Measurements from ENCODE around the gene GPD1L. TPM values are rescaled to one million over a fixed set of nuclear protein-coding genes. Genes with fewer than 3 reads are reported as not detected.
A peak's percentile ranks its signal among the peaks of the same experiment; 100 is the strongest.

GPD1L gene
- total and polyA plus RNA-seq, 2 of the 13 experiments (the other 11 are each of a cell fraction or from before 2014, with no cell fraction given), result 4.9 to 13.7 TPM

- intact Hi-C loops (cut with micrococcal nuclease; ENCODE audit: unreplicated experiment), result loop anchor here (1.0 to 10.0 kb wide), 6 partner anchors 39 to 487 kb away; no protein-coding TSS in a partner anchor
- Histone ChIP-seq H3K4me1 (ENCODE audit: insufficient read depth, low read length) (peaks cover 27% of the 10 kb centered on the region), H3K27me3 (ENCODE audit: control insufficient read depth in 1 of 2, insufficient read depth in 2 of 2, low read length in 2 of 2) (peaks cover 0 to 4% of the 10 kb centered on the region in 2 experiments; a peak in 2 of 5 replicates), H4K20me1 (ENCODE audit: insufficient read depth, low read length) (no peaks in the 10 kb centered on the region), H3K79me2 (ENCODE audit: insufficient read depth, low read length) (no peaks in the 10 kb centered on the region), H2AFZ (ENCODE audit: low read length) (peak overlapping the region; percentile 99), H3K27ac (ENCODE audit: extremely low read length, insufficient read depth, low read length) (no peak overlapping the region), H3K4me3 (replicated peaks in 1 of 3; ENCODE audit: insufficient read depth in 1 of 3, low read depth in 2 of 3, low read length in 3 of 3) (peak overlapping the region in 2 of 3 experiments; percentile 49 to 65; a peak in 5 of 6 replicates), H3K9ac (ENCODE audit: insufficient read depth, low read depth, low read length) (peak overlapping the region; percentile 38), H3K9me3 (ENCODE audit: low read length) (no peaks in the 10 kb centered on the region), H3K36me3 (replicated peaks in 1 of 2; ENCODE audit: control insufficient read depth in 1 of 2, insufficient read depth in 2 of 2, low read length in 2 of 2) (no peaks in the 10 kb centered on the region), H3K4me2 (ENCODE audit: low read depth, low read length) (peak overlapping the region; percentile 100)
- BruUV-seq (replicated peaks), result no TSS peak
- POLR2A ChIA-PET, result interaction anchor here (1.0 kb wide), 1 partner anchor 62 kb away, joined by 3 read pairs; no protein-coding TSS in a partner anchor
- WGBS (ENCODE audit: low lambda C conversion rate), result 1% methylated on average over 4 of the region's 5 CpGs
- in situ Hi-C loops (cut with HindIII; ENCODE audit: extremely low pct_ligation_motif_present, low pct_unique_long_range_greater_than_20kb), result loop anchor here (5.0 kb wide), 3 partner anchors 60 to 160 kb away; partner anchors contain the start of gene CMTM8
- FAIRE-seq (peak; percentile 97), DNase-seq (ENCODE audit: low spot score) (peak; percentile 88), ATAC-seq (peak; percentile 97)
- CTCF ChIA-PET (ENCODE audit: low intra/inter-chr PET ratio, low total read pairs), result interaction anchor here (1.1 to 4.9 kb wide), 10 partner anchors 9 to 221 kb away, joined by 3 to 52 read pairs (median 6); partner anchors contain the start of gene CMTM8
- TF ChIP-seq HOXD1 (CRISPR knock-in tag; IDR thresholded peaks at IDR 0.05) (no peak), ZBTB3 (CRISPR knock-in tag; IDR thresholded peaks at IDR 0.05; ENCODE audit: borderline replicate concordance, low read depth) (no peak), MXI1 (IDR thresholded peaks at IDR 0.05; ENCODE audit: borderline replicate concordance, low read depth, low read length) (peak; percentile 33; the same call in 1 of the 3 replicates), TAF1 (CRISPR knock-in tag; IDR thresholded peaks at IDR 0.05) (no peak), XRCC5 (optimal IDR thresholded peaks at IDR 0.05; ENCODE audit: low read length) (peak; percentile 73), IRF2 (CRISPR knock-in tag; IDR thresholded peaks at IDR 0.05) (peak; percentile 55; the same call in 1 of the 2 replicates), ZFP36L2 (CRISPR knock-in tag; IDR thresholded peaks at IDR 0.05) (no peak), SNAPC4 (CRISPR knock-in tag; IDR thresholded peaks at IDR 0.05) (no peak), BCL6 (CRISPR knock-in tag; IDR thresholded peaks at IDR 0.05) (0 out of 2 replicates have a peak, but pooled peaks have one; percentile 27), HES4 (CRISPR knock-in tag; IDR thresholded peaks at IDR 0.05; ENCODE audit: borderline replicate concordance) (no peak), DMAP1 (CRISPR knock-in tag; IDR thresholded peaks at IDR 0.05) (no peak), NR2F2 (IDR thresholded peaks at IDR 0.05; ENCODE audit: borderline replicate concordance, low read depth) (peak; percentile 10; the same call in 1 of the 2 replicates), SRF (IDR thresholded peaks at IDR 0.05; ENCODE audit: low read depth, low read length) (peak; percentile 28; the same call in 1 of the 2 replicates), ZNF660 (CRISPR knock-in tag; IDR thresholded peaks at IDR 0.05; ENCODE audit: borderline replicate concordance, low read depth) (no peak)
- TF ChIP-seq, protein P1, sequence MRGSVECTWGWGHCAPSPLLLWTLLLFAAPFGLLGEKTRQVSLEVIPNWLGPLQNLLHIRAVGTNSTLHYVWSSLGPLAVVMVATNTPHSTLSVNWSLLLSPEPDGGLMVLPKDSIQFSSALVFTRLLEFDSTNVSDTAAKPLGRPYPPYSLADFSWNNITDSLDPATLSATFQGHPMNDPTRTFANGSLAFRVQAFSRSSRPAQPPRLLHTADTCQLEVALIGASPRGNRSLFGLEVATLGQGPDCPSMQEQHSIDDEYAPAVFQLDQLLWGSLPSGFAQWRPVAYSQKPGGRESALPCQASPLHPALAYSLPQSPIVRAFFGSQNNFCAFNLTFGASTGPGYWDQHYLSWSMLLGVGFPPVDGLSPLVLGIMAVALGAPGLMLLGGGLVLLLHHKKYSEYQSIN (CRISPR knock-in tag; IDR thresholded peaks at IDR 0.05; ENCODE audit: borderline replicate concordance), result no peak
- TF ChIP-seq, protein P2, sequence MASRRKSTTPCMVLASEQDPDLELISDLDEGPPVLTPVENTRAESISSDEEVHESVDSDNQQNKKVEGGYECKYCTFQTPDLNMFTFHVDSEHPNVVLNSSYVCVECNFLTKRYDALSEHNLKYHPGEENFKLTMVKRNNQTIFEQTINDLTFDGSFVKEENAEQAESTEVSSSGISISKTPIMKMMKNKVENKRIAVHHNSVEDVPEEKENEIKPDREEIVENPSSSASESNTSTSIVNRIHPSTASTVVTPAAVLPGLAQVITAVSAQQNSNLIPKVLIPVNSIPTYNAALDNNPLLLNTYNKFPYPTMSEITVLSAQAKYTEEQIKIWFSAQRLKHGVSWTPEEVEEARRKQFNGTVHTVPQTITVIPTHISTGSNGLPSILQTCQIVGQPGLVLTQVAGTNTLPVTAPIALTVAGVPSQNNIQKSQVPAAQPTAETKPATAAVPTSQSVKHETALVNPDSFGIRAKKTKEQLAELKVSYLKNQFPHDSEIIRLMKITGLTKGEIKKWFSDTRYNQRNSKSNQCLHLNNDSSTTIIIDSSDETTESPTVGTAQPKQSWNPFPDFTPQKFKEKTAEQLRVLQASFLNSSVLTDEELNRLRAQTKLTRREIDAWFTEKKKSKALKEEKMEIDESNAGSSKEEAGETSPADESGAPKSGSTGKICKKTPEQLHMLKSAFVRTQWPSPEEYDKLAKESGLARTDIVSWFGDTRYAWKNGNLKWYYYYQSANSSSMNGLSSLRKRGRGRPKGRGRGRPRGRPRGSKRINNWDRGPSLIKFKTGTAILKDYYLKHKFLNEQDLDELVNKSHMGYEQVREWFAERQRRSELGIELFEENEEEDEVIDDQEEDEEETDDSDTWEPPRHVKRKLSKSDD (CRISPR knock-in tag; IDR thresholded peaks at IDR 0.05; ENCODE audit: low read depth), result no peak
Observed at GRCh38 chr3:32177702-32178198, 71.3 kb downstream of the GPD1L start.
